Endodermal cell (in vitro differentiated cells): ENCODE measurements around the gene TTC31. TPM values are rescaled to one million over a fixed set of nuclear protein-coding genes. Genes with fewer than 3 reads are reported as not detected.
"Not testable (repeated sequence)": the region's sequence is repeated elsewhere in the genome, so short reads cannot be mapped to it uniquely, and the experiment has no call there.

ENCODE experiments used
- DNase-seq: peaks from one replicate; pipeline ENCODE4 v3.0.0-alpha.2; 2017
- H3K27ac ChIP-seq: 2 replicates; pipeline ENCODE4 v1.5.1; 2013; ENCODE audit warnings: mild to moderate bottlenecking, low read depth, low read length, moderate library complexity
- H3K27me3 ChIP-seq: 2 replicates; pipeline ENCODE4 v1.6.1; 2013; ENCODE audit warnings: mild to moderate bottlenecking, low read length, moderate library complexity; ENCODE audit not compliant: insufficient read depth, control insufficient read depth, poor library complexity, severe bottlenecking
- H3K36me3 ChIP-seq: 2 replicates; pipeline ENCODE4 v1.7.0; 2013; ENCODE audit warnings: mild to moderate bottlenecking, low read length, moderate library complexity; ENCODE audit not compliant: control insufficient read depth, insufficient read depth
- H3K4me1 ChIP-seq: one replicate; pipeline ENCODE4 v1.7.0; 2013; ENCODE audit warnings: low read length; ENCODE audit not compliant: control insufficient read depth, insufficient read depth
- H3K4me3 ChIP-seq: 2 replicates; pipeline ENCODE4 v1.5.1; 2013; ENCODE audit warnings: mild to moderate bottlenecking, low read length, moderate library complexity
- H3K9ac ChIP-seq: 2 replicates; pipeline ENCODE4 v1.6.1; 2013; ENCODE audit warnings: mild to moderate bottlenecking, low read length, moderate library complexity; ENCODE audit not compliant: poor library complexity, severe bottlenecking; ENCODE audit errors: extremely low read depth
- H3K9me3 ChIP-seq: 2 replicates; pipeline ENCODE4 v1.6.1; 2013; ENCODE audit warnings: mild to moderate bottlenecking, low read length, moderate library complexity; ENCODE audit not compliant: control insufficient read depth
- H3K27ac Mint-ChIP-seq: 2 replicates; pipeline ENCODE4 v1.8.0; 2020; ENCODE audit warnings: mixed read lengths
- H3K27me3 Mint-ChIP-seq: 2 replicates; pipeline ENCODE4 v1.8.0; 2021; ENCODE audit warnings: mild to moderate bottlenecking, mixed read lengths; ENCODE audit not compliant: insufficient read depth
- H3K36me3 Mint-ChIP-seq: 2 replicates; pipeline ENCODE4 v1.8.0; 2020; ENCODE audit warnings: low read depth, mixed read lengths
- H3K4me1 Mint-ChIP-seq: 2 replicates; pipeline ENCODE4 v1.8.0; 2020; ENCODE audit warnings: mixed read lengths
- H3K4me3 Mint-ChIP-seq: 2 replicates; pipeline ENCODE4 v1.8.0; 2020; ENCODE audit warnings: mild to moderate bottlenecking, moderate library complexity, mixed read lengths
- H3K9me3 Mint-ChIP-seq: 2 replicates; pipeline ENCODE4 v1.8.0; 2020; ENCODE audit warnings: mild to moderate bottlenecking, mixed read lengths
- CTCF ChIP-seq: fragments of 200-600 bp; sonication (generic); conservative IDR thresholded peaks from 2 replicates; pipeline ENCODE4 v1.5.0; 2021; ENCODE audit warnings: antibody characterized with exemption, mild to moderate bottlenecking
- WGBS, 2 experiments: methylation state at CpG; one replicate each; pipeline versions ENCODE4 v1.1.5 to v1.1.7; 2013; ENCODE audit warnings: missing lambda C conversion rate in 2 of 2, mixed read lengths in 1 of 2; ENCODE audit not compliant: insufficient coverage in 1 of 2, insufficient read length in 1 of 2; 5-methylcytosine and 5-hydroxymethylcytosine counted together
- total RNA-seq, 2 donors: library from RNA; stranded (reverse); fragmentation: NEBNext Ultra II Directional in 1 of 2; extraction: Animal tissue kit (Norgen Biotek cat#: 25700) in 1 of 2; gene quantifications; 2 replicates in 1 of 2; 3 replicates in 1 of 2; pipeline ENCODE4 v1.2.1, GENCODE V29; 2021

TTC31 gene
- total RNA-seq, 2 donors from 2014 or later: 31.5 to 32.4 TPM

GRCh38 chr2:74458132-74458937 lies 24.5 kb upstream of the TTC31 start, which contains the start of gene WBP1:
Gene WBP1 (plus strand): TSS chr2:74458438. CDS start chr2:74458603, 165 bp downstream.
- Mint-ChIP-seq H3K4me1 (peaks cover 27% of the 10 kb centered on the region), H3K27me3 (no peaks in the 10 kb centered on the region), H3K27ac (peak within 1 kb of the TSS; percentile 99), H3K36me3 (peaks cover 26% of the 10 kb centered on the region), H3K4me3 (peak within 1 kb of the TSS; percentile 83), H3K9me3 (no peaks in the 10 kb centered on the region)
- peaks cover 27% of the 10 kb centered on the region for H3K36me3 ChIP-seq
- peak within 1 kb of the TSS; percentile 93 for H3K4me3 ChIP-seq
- 0% methylated on average over 16 to 38 of the region's 38 CpGs for WGBS, 2 experiments
- no peaks in the 10 kb centered on the region for H3K27me3 ChIP-seq
- peak within 1 kb of the TSS; percentile 84 for H3K9ac ChIP-seq
- no peaks in the 10 kb centered on the region for H3K4me1 ChIP-seq
- no peaks in the 10 kb centered on the region for H3K9me3 ChIP-seq
- no peak for TF ChIP-seq CTCF
- DNase-seq: peak; percentile 100
- H3K27ac ChIP-seq: peak within 1 kb of the TSS; percentile 88

GRCh38 chr2:74458938-74459363 lies 23.9 kb upstream of the TTC31 start:
- no peaks in the 10 kb centered on the region for H3K27me3 ChIP-seq
- H3K4me3 Mint-ChIP-seq: peak overlapping the region; percentile 83

GRCh38 chr2:74459503-74460118 lies 23.3 kb upstream of the TTC31 start:
- 89 to 90% methylated on average over 6 to 13 of the region's 13 CpGs for WGBS, 2 experiments
- H3K9ac ChIP-seq: not testable (repeated sequence)

More at GRCh38 chr2:74458938-74459363, 23.9 kb upstream of the TTC31 start:
- no peaks in the 10 kb centered on the region for H3K27me3 Mint-ChIP-seq
- no peaks in the 10 kb centered on the region for H3K9me3 Mint-ChIP-seq
- TF ChIP-seq CTCF: no peak
- peaks cover 27% of the 10 kb centered on the region for H3K36me3 Mint-ChIP-seq
- Histone ChIP-seq H3K36me3 (peaks cover 28% of the 10 kb centered on the region), H3K9ac (peak overlapping the region; percentile 67), H3K4me3 (peak overlapping the region; percentile 93), H3K4me1 (no peaks in the 10 kb centered on the region), H3K27ac (peak overlapping the region; percentile 77), H3K9me3 (no peaks in the 10 kb centered on the region)
- peaks cover 27% of the 10 kb centered on the region for H3K4me1 Mint-ChIP-seq
- peak overlapping the region; percentile 94 for H3K27ac Mint-ChIP-seq
- DNase-seq: no peak
- 0 to 17% methylated on average over 2 to 10 of the region's 10 CpGs for WGBS, 2 experiments

GRCh38 chr2:74460187-74460586 lies 22.7 kb upstream of the TTC31 start:
- H3K36me3 ChIP-seq: peaks cover 28% of the 10 kb centered on the region
- not testable (repeated sequence) for H3K9me3 ChIP-seq, H3K27ac ChIP-seq, H3K4me3 Mint-ChIP-seq, H3K27me3 ChIP-seq, H3K9me3 Mint-ChIP-seq, H3K4me3 ChIP-seq, H3K4me1 ChIP-seq, H3K9ac ChIP-seq, H3K27ac Mint-ChIP-seq, DNase-seq, H3K27me3 Mint-ChIP-seq
- WGBS, 2 experiments: 96 to 100% methylated on average over 1 to 10 of the region's 10 CpGs
- Mint-ChIP-seq H3K36me3 (peaks cover 27% of the 10 kb centered on the region), H3K4me1 (peaks cover 29% of the 10 kb centered on the region)

More at GRCh38 chr2:74459503-74460118, 23.3 kb upstream of the TTC31 start:
- peaks cover 29% of the 10 kb centered on the region for H3K4me1 Mint-ChIP-seq
- peak overlapping the region; percentile 93 for H3K4me3 ChIP-seq
- peak overlapping the region; percentile 75 for H3K27ac Mint-ChIP-seq
- not testable (repeated sequence) for H3K9me3 Mint-ChIP-seq, H3K27me3 ChIP-seq, H3K9me3 ChIP-seq, DNase-seq, H3K27me3 Mint-ChIP-seq, H3K4me1 ChIP-seq, H3K27ac ChIP-seq
- peaks cover 27% of the 10 kb centered on the region for H3K36me3 Mint-ChIP-seq
- H3K4me3 Mint-ChIP-seq: peak overlapping the region; percentile 83
- peaks cover 28% of the 10 kb centered on the region for H3K36me3 ChIP-seq
